SH-SY5Y (cell line): ENCODE results near the gene PANX2.

Experiments
- GATA2 ChIP-seq: IDR thresholded peaks from 2 replicates; pipeline ENCODE4 v1.6.1; 2011; ENCODE audit warnings: mild to moderate bottlenecking, low read depth, low read length
- GATA3 ChIP-seq: IDR thresholded peaks from 2 replicates; pipeline ENCODE4 v1.6.1; 2011; ENCODE audit warnings: low read depth, mild to moderate bottlenecking, low read length, moderate library complexity

- TF ChIP-seq GATA3: no peak
- no peak for TF ChIP-seq GATA2
Observed at GRCh38 chr22:50138988-50139387, 31.5 kb upstream of the PANX2 start.
